Measurements from ENCODE around the gene NFE2L2. TPM values are rescaled to one million over a fixed set of nuclear protein-coding genes. Genes with fewer than 3 reads are reported as not detected.

Gene NFE2L2
- total RNA-seq, 4 donors from 2014 or later, result 33.0 to 93.3 (median 59.1) TPM

DNA sequence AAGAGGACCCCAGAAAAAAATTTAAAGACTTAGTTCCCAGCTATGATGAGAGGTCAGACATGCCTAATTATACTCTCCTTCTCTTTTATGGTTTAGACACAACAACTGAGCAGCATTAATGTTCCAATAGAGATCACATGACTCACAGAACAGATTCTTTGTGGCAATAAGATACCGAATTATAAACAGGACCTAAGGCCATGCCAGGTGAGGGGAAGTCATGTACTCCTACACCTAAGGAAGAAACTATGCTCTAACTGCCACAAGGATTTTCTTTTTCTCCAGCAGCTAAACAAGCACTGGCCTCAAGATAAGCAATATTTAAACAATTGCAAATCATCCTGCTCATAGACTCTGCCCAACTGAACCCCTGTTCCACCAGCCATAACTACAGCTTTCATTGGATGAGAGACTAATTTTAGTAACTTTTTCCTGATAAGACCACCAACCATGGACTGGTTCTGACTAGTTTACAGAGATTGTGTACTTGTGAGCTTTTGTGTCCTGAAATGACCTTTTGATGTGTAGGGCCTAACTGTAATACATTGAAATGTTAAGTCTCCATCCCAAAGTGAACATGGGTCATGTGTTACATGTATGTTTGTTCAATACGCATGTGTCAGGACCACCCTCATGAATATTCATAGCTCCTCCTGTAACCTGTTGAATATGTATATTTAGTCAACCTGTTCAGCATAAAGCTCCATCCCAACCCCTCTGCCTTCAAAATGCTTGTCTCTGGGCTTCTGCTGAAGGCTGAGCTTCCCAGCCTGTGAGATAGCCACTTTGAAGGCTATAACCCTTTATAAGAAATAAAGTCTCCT is 21.6 kb upstream of the NFE2L2 start:
- Histone ChIP-seq H3K27ac (peak overlapping the region in 1 of 4 donors; percentile 44), H3K4me3 (no peak overlapping the region), H3K9me3 (no peaks in the 10 kb centered on the region), H3K4me1 (peaks cover 19 to 41% of the 10 kb centered on the region in 2 donors), H3K36me3 (no peaks in the 10 kb centered on the region), H3K27me3 (no peaks in the 10 kb centered on the region)
- ATAC-seq, result no peak
- intact Hi-C loops (cut with DNase I; ENCODE audit: low total_unique reads), result no loop called here
- in situ Hi-C loops (cut with MboI; ENCODE audit: low sequenced_read_pairs in 4 of 4), result loop anchor here in 2 of 4 donors (10.0 to 25.0 kb wide), 2 partner anchors 99 to 121 kb away; no protein-coding TSS in a partner anchor
- no peak for DNase-seq
- TF ChIP-seq POLR2A (IDR thresholded peaks at IDR 0.05), result no peak

DNA sequence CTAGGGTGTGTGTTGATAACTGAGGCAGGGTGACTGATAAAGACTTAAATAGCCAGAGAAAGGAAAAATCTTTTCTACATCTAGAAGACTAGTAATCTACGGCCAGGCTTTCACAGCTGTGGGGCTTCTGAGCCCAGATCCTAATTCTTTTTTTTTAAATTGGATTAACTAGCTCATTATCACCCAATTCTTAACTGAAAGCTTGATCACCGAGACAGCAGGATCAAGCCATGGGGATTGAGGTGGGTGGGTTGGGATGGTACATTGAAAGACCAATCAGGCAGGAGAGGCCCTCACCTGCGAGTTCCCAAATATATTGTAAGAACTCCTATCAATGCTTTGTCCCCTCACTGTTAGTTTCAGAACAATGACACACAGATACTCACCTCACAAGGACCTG is 20.0 kb upstream of the NFE2L2 start:
- H3K4me1 ChIP-seq, result peaks cover 19 to 51% of the 10 kb centered on the region in 2 donors
- intact Hi-C loops (cut with DNase I; ENCODE audit: low total_unique reads), result no loop called here
- no peaks in the 10 kb centered on the region for H3K27me3 ChIP-seq
- no peak for ATAC-seq
- no peaks in the 10 kb centered on the region for H3K36me3 ChIP-seq
- TF ChIP-seq, protein P1, sequence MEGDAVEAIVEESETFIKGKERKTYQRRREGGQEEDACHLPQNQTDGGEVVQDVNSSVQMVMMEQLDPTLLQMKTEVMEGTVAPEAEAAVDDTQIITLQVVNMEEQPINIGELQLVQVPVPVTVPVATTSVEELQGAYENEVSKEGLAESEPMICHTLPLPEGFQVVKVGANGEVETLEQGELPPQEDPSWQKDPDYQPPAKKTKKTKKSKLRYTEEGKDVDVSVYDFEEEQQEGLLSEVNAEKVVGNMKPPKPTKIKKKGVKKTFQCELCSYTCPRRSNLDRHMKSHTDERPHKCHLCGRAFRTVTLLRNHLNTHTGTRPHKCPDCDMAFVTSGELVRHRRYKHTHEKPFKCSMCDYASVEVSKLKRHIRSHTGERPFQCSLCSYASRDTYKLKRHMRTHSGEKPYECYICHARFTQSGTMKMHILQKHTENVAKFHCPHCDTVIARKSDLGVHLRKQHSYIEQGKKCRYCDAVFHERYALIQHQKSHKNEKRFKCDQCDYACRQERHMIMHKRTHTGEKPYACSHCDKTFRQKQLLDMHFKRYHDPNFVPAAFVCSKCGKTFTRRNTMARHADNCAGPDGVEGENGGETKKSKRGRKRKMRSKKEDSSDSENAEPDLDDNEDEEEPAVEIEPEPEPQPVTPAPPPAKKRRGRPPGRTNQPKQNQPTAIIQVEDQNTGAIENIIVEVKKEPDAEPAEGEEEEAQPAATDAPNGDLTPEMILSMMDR (IDR thresholded peaks at IDR 0.05 in 4 of 5, conservative IDR thresholded peaks at IDR 0.05 in 1 of 5), result no peak
- in situ Hi-C loops (cut with MboI; ENCODE audit: low sequenced_read_pairs in 4 of 4), result loop anchor here in 2 of 4 donors (10.0 to 25.0 kb wide), 2 partner anchors 97 to 120 kb away; no protein-coding TSS in a partner anchor
- H3K27ac ChIP-seq, result no peak overlapping the region
- no peak overlapping the region for H3K4me3 ChIP-seq
- no peaks in the 10 kb centered on the region for H3K9me3 ChIP-seq
- DNase-seq, result no peak

DNA sequence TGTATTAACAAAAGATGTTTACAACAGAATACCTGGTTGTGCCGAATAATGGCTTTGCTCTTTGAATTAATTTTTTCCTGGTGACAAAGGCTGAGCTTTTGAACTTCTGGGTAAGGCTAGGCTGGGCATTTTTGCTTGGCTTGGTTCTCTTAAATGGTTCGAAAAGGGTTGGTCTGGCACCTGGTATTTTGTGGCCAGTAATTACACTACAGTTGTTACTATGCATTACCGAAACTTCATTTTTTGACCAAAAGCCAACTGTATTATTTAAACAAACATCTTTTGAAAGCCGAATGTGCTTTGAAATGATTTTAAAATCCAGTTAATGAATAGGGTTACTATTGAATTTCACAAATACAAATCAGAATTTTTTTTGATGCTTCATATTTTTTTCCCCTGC is 19.4 kb upstream of the NFE2L2 start:
- ATAC-seq (no peak), DNase-seq (no peak)
- Histone ChIP-seq H3K4me1 (peaks cover 19 to 56% of the 10 kb centered on the region in 2 donors), H3K9me3 (no peaks in the 10 kb centered on the region), H3K4me3 (no peak overlapping the region), H3K27ac (peak overlapping the region in 1 of 4 donors; percentile 86), H3K27me3 (no peaks in the 10 kb centered on the region), H3K36me3 (no peaks in the 10 kb centered on the region)
- intact Hi-C loops (cut with DNase I; ENCODE audit: low total_unique reads) (no loop called here), in situ Hi-C loops (cut with MboI; ENCODE audit: low sequenced_read_pairs in 4 of 4) (loop anchor here in 2 of 4 donors (10.0 to 25.0 kb wide), 2 partner anchors 97 to 119 kb away; no protein-coding TSS in a partner anchor)
- TF ChIP-seq, protein P1 (IDR thresholded peaks at IDR 0.05 in 4 of 5, conservative IDR thresholded peaks at IDR 0.05 in 1 of 5), result no peak
- TF ChIP-seq POLR2A (IDR thresholded peaks at IDR 0.05), result no peak

DNA sequence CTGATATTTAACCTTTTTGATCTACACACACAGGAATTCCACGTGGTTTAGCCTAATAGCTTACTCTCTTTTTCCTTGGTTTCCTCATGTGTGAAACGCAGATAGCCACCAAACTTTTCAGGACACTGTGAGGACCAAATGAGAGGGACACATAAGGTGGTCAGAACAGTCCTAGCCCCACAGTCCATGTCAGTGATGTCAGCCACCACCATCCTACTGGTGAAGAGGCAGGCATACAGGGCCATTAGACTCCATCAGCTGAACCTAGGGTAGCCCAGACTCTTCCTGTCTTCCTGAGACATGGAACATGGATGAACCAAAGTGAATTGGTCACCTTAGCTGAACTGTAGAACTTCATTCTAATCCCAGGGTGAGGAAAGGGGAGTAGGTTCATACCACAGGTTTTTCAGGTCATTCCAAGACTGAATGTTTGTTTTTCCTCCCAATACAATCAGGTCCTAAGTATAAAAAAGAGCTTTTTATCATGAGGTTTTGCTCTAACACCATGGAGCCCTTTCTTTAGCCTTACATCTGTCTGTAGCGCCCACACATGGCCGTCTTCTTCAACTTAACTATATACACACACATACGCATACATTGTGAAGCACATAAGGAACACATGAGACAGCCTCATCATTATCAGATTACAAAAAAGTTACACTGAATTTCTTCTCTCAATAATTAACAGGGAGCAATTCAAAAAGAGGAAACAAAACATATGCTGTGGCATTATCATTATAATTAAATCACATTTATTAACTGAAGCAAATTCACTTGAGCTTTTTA is 18.5 kb upstream of the NFE2L2 start:
- H3K4me1 ChIP-seq, result peaks cover 19 to 57% of the 10 kb centered on the region in 2 donors
- ATAC-seq, result no peak
- in situ Hi-C loops (cut with MboI; ENCODE audit: low sequenced_read_pairs in 4 of 4), result loop anchor here in 2 of 4 donors (10.0 to 25.0 kb wide), 2 partner anchors 96 to 118 kb away; no protein-coding TSS in a partner anchor

More for the DNA sequence above, 18.5 kb upstream of the NFE2L2 start:
- H3K27ac ChIP-seq, result peak overlapping the region; percentile 63 to 86 (median 68)
- no peak for TF ChIP-seq POLR2A (IDR thresholded peaks at IDR 0.05)
- TF ChIP-seq, protein P1 (IDR thresholded peaks at IDR 0.05 in 4 of 5, conservative IDR thresholded peaks at IDR 0.05 in 1 of 5), result no peak
- no peak for DNase-seq
- no peaks in the 10 kb centered on the region for H3K27me3 ChIP-seq
- no peak overlapping the region for H3K4me3 ChIP-seq
- intact Hi-C loops (cut with DNase I; ENCODE audit: low total_unique reads), result loop anchor here (1.0 kb wide), 1 partner anchor 20 kb away; no protein-coding TSS in a partner anchor
- no peaks in the 10 kb centered on the region for H3K9me3 ChIP-seq
- no peaks in the 10 kb centered on the region for H3K36me3 ChIP-seq

Data from gastrocnemius medialis (tissue), 4 donors.